GM13977 (cell line): ENCODE data around the gene TMEM38A.
"Not testable (repeated sequence)": the region's sequence is repeated elsewhere in the genome, so short reads cannot be mapped to it uniquely, and the experiment has no call there.

Experiments used
- DNase-seq: peaks from one replicate; pipeline ENCODE4 v3.0.0; 2012; ENCODE audit warnings: low spot score
- CTCF ChIP-seq: IDR thresholded peaks from 2 replicates; pipeline ENCODE4 v1.5.1; 2012; ENCODE audit warnings: mild to moderate bottlenecking, control low read depth; ENCODE audit not compliant: insufficient read depth; ENCODE audit errors: extremely low read depth, missing control alignments
- in situ Hi-C: fragments of 300-500 bp; cut with MboI; formaldehyde crosslinking; loops from one replicate; pipeline ENCODE4 v1.12.0; 2022; ENCODE audit warnings: low sequenced_read_pairs, low pct_unique_long_range_greater_than_20kb, mixed read lengths, inconsistent platforms; ENCODE audit not compliant: unreplicated experiment

Gene TMEM38A

GRCh38 chr19:16673231-16673630 is 12.3 kb downstream of the TMEM38A start:
- in situ Hi-C loops, result no loop called here
- TF ChIP-seq CTCF, result no peak
- no peak for DNase-seq

GRCh38 chr19:16673839-16674238 is 12.9 kb downstream of the TMEM38A start:
- DNase-seq, in situ Hi-C loops: not testable (repeated sequence)

GRCh38 chr19:16676101-16676798 is 15.3 kb downstream of the TMEM38A start:
- peak; percentile 3 for DNase-seq
- TF ChIP-seq CTCF, result no peak
- in situ Hi-C loops, result no loop called here

GRCh38 chr19:16677055-16677454 is 16.1 kb downstream of the TMEM38A start:
- DNase-seq, result no peak
- TF ChIP-seq CTCF, result no peak

GRCh38 chr19:16678498-16678897 is 17.6 kb downstream of the TMEM38A start:
- in situ Hi-C loops, result no loop called here
- no peak for DNase-seq
- TF ChIP-seq CTCF, result no peak

More at GRCh38 chr19:16677055-16677454, 16.1 kb downstream of the TMEM38A start:
- in situ Hi-C loops, result no loop called here

GRCh38 chr19:16679811-16680210 is 18.9 kb downstream of the TMEM38A start:
- no peak for TF ChIP-seq CTCF
- in situ Hi-C loops, result no loop called here
- no peak for DNase-seq

GRCh38 chr19:16682539-16682938 is 21.6 kb downstream of the TMEM38A start:
- TF ChIP-seq CTCF, result no peak
- in situ Hi-C loops, result no loop called here

More at GRCh38 chr19:16682539-16682938, 21.6 kb downstream of the TMEM38A start:
- DNase-seq, result no peak
